Stimulated activated CD8-positive, alpha-beta memory T cell treated with anti-CD3 and anti-CD28 coated beads, Interleukin-2, amount 100 ng/mL, for 48 hours (primary cell): ENCODE results near the gene MEP1A.

Experiments used
- DNase-seq, 2 donors: peaks; one replicate each; pipeline ENCODE4 v3.0.0-alpha.2; 2020; ENCODE audit warnings: low read depth in 2 of 2

MEP1A gene

GRCh38 chr6:46776070-46776712 lies 17.0 kb upstream of the MEP1A start:
- DNase-seq, result no peak

- no peak for DNase-seq
Measured at GRCh38 chr6:46777476-46778346, 15.5 kb upstream of the MEP1A start.

GRCh38 chr6:46781478-46782378 lies 11.5 kb upstream of the MEP1A start:
- no peak for DNase-seq

GRCh38 chr6:46784535-46784934 lies 8.7 kb upstream of the MEP1A start:
- no peak for DNase-seq

- no peak for DNase-seq
Measured at GRCh38 chr6:46787871-46788540, 5.2 kb upstream of the MEP1A start.

- DNase-seq, result no peak
Measured at GRCh38 chr6:46788791-46789190, 4.4 kb upstream of the MEP1A start.

- DNase-seq, result no peak
Measured at GRCh38 chr6:46789434-46790354, 3.5 kb upstream of the MEP1A start.

GRCh38 chr6:46790355-46790874 lies 2.8 kb upstream of the MEP1A start:
- no peak for DNase-seq

GRCh38 chr6:46792635-46793034 lies 554 bp upstream of the MEP1A start:
- DNase-seq, result no peak

- DNase-seq, result no peak
Measured at GRCh38 chr6:46794068-46794467, 879 bp downstream of the MEP1A start.

- DNase-seq, result no peak
Measured at GRCh38 chr6:46795816-46796215, 2.6 kb downstream of the MEP1A start.

- DNase-seq, result no peak
Measured at GRCh38 chr6:46796848-46797580, 3.8 kb downstream of the MEP1A start.

- no peak for DNase-seq
Measured at GRCh38 chr6:46799657-46800056, 6.5 kb downstream of the MEP1A start.

GRCh38 chr6:46808806-46809205 lies 15.6 kb downstream of the MEP1A start:
- DNase-seq, result no peak

GRCh38 chr6:46815130-46815529 lies 21.9 kb downstream of the MEP1A start:
- no peak for DNase-seq

- DNase-seq, result no peak
Measured at GRCh38 chr6:46816626-46817025, 23.4 kb downstream of the MEP1A start.

GRCh38 chr6:46819561-46819960 lies 26.4 kb downstream of the MEP1A start:
- DNase-seq, result no peak

GRCh38 chr6:46821458-46821881 lies 28.3 kb downstream of the MEP1A start:
- DNase-seq, result no peak

GRCh38 chr6:46828939-46829338 lies 35.8 kb downstream of the MEP1A start:
- no peak for DNase-seq

GRCh38 chr6:46832816-46833215 lies 39.6 kb downstream of the MEP1A start:
- no peak for DNase-seq
